ENCODE results near the gene CBX8. TPM values are rescaled to one million over a fixed set of nuclear protein-coding genes. Genes with fewer than 3 reads are reported as not detected.

Gene CBX8
- total and polyA plus RNA-seq, 8 donors, result 1.6 to 5.7 (median 4.1) TPM

DNA sequence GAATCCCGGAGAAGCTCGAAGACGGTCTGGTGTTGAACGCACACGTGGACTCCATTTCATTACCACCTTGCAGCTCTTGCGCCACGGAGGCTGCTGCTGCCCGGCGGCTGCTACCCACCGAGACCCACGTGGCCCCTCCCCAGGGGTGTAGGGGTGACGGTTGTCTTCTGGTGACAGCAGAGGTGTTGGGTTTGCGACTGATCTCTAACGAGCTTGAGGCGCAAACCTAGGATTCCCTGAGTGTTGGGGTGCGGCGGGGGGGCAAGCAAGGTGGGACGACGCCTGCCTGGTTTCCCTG lies 44.1 kb upstream of the CBX8 start:
- Histone ChIP-seq H3K9me3 (no peaks in the 10 kb centered on the region), H3K36me3 (no peaks in the 10 kb centered on the region), H3K4me3 (peak overlapping the region in 1 of 4 donors; percentile 49), H3K4me1 (peaks cover 17 to 47% (median 29%) of the 10 kb centered on the region in 3 donors), H3K27ac (no peak overlapping the region), H3K27me3 (peaks cover 0 to 24% (median 1%) of the 10 kb centered on the region in 4 donors)
- TF ChIP-seq, protein P1, sequence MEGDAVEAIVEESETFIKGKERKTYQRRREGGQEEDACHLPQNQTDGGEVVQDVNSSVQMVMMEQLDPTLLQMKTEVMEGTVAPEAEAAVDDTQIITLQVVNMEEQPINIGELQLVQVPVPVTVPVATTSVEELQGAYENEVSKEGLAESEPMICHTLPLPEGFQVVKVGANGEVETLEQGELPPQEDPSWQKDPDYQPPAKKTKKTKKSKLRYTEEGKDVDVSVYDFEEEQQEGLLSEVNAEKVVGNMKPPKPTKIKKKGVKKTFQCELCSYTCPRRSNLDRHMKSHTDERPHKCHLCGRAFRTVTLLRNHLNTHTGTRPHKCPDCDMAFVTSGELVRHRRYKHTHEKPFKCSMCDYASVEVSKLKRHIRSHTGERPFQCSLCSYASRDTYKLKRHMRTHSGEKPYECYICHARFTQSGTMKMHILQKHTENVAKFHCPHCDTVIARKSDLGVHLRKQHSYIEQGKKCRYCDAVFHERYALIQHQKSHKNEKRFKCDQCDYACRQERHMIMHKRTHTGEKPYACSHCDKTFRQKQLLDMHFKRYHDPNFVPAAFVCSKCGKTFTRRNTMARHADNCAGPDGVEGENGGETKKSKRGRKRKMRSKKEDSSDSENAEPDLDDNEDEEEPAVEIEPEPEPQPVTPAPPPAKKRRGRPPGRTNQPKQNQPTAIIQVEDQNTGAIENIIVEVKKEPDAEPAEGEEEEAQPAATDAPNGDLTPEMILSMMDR (IDR thresholded peaks at IDR 0.05), result no peak
- intact Hi-C loops (cut with DNase I), result no loop called here
- 4 to 7% methylated on average over 19 of the region's 19 CpGs for WGBS, 2 donors
- ATAC-seq, result no peak
- peak in 2 of 6 donors; percentile 23 to 26 for DNase-seq
- no peak for FAIRE-seq

DNA sequence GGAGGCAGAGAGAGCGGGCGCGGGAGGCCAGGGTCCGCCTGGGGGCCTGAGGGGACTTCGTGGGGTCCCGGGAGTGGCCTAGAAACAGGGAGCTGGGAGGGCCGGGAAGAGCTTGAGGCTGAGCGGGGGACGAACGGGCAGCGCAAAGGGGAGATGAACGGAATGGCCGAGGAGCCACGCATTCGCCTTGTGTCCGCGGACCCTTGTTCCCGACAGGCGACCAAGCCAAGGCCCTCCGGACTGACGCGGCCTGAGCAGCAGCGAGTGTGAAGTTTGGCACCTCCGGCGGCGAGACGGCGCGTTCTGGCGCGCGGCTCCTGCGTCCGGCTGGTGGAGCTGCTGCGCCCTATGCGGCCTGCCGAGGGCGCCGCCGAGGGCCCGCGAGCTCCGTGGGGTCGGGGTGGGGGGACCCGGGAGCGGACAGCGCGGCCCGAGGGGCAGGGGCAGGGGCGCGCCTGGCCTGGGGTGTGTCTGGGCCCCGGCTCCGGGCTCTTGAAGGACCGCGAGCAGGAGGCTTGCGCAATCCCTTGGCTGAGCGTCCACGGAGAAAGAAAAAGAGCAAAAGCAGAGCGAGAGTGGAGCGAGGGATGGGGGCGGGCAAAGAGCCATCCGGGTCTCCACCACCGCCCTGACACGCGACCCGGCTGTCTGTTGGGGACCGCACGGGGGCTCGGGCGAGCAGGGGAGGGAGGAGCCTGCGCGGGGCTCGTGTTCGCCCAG lies 43.6 kb upstream of the CBX8 start:
- intact Hi-C loops (cut with DNase I), result no loop called here
- ATAC-seq, result no peak

DNA sequence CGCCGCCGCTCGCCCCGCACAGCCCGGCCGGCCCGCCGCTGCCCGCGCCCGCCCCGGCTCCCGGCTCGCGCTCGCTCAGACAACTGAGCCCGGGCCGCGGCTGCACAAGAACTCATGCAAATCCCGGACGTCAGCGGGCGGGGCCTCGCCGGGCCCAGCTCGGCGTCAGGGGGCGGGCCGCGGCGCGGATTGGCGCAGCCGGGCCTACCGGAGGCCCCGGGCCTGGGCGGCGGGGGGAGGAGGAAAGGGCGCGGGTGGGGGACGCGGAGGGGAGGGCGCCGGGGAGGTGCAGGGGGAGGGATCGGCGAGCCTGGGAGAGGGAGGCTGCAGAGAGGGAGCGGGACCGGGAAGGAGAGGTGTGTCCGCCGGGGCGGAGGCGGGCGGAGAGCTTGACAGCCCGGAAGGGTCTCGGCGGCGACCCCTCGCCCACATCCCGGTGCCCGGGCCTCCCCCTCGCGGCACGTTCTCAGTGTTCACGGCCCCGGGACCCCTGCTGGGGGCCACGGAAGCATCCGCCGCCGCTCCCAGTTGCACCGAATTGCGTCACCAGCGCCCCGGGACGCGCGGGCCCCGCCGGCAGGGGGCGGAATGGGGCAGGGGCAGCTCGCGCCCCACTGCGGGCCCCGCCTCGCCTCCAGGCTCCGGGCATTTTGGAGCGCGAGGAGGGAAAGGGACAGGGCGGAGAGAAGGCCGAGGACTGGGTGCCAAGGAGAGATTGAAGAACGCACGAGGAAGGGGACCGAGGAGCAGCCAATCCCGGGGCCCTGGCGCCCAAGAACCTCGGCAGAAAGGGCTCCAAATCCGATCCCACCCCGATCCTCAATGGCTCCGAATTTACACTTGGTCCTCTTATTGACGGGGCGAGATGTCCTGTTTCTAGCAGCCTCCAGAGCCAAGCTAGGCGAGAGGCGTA lies 42.7 kb upstream of the CBX8 start, which contains the start of gene CBX4:
Gene CBX4, minus strand, starts transcription at position 85 of the 913 bp plus-strand sequence. CDS start 189 bp downstream, outside the sequence.
- Histone ChIP-seq H3K27me3 (peaks cover 0 to 24% (median 1%) of the 10 kb centered on the region in 4 donors), H3K27ac (peak within 1 kb of the TSS; percentile 92 to 96 (median 94)), H3K9me3 (no peaks in the 10 kb centered on the region), H3K4me1 (peaks cover 19 to 46% (median 23%) of the 10 kb centered on the region in 3 donors), H3K36me3 (peaks cover 0 to 3% (median 0%) of the 10 kb centered on the region in 3 donors), H3K4me3 (peak within 1 kb of the TSS; percentile 63 to 75 (median 69))
- ATAC-seq (peak; percentile 64 to 77 (median 72)), FAIRE-seq (no peak), DNase-seq (peak; percentile 96 to 98 (median 98))
- 2% methylated on average over 86 to 102 of the region's 103 CpGs for WGBS, 2 donors
- intact Hi-C loops (cut with DNase I), result no loop called here
- TF ChIP-seq, protein P1 (IDR thresholded peaks at IDR 0.05), result peak; percentile 65 to 72 (median 66)

More for the DNA sequence above, 43.6 kb upstream of the CBX8 start:
- DNase-seq, result peak; percentile 43 to 86 (median 72)
- TF ChIP-seq, protein P1 (IDR thresholded peaks at IDR 0.05), result no peak
- 4 to 6% methylated on average over 56 to 74 of the region's 74 CpGs for WGBS, 2 donors
- peak overlapping the region in 2 of 4 donors; percentile 49 to 74 for H3K4me3 ChIP-seq
- peaks cover 0 to 24% (median 1%) of the 10 kb centered on the region in 4 donors for H3K27me3 ChIP-seq
- peaks cover 19 to 49% (median 31%) of the 10 kb centered on the region in 3 donors for H3K4me1 ChIP-seq
- no peaks in the 10 kb centered on the region for H3K36me3 ChIP-seq
- no peaks in the 10 kb centered on the region for H3K9me3 ChIP-seq
- no peak for FAIRE-seq
- H3K27ac ChIP-seq, result peak overlapping the region in 1 of 4 donors; percentile 88

DNA sequence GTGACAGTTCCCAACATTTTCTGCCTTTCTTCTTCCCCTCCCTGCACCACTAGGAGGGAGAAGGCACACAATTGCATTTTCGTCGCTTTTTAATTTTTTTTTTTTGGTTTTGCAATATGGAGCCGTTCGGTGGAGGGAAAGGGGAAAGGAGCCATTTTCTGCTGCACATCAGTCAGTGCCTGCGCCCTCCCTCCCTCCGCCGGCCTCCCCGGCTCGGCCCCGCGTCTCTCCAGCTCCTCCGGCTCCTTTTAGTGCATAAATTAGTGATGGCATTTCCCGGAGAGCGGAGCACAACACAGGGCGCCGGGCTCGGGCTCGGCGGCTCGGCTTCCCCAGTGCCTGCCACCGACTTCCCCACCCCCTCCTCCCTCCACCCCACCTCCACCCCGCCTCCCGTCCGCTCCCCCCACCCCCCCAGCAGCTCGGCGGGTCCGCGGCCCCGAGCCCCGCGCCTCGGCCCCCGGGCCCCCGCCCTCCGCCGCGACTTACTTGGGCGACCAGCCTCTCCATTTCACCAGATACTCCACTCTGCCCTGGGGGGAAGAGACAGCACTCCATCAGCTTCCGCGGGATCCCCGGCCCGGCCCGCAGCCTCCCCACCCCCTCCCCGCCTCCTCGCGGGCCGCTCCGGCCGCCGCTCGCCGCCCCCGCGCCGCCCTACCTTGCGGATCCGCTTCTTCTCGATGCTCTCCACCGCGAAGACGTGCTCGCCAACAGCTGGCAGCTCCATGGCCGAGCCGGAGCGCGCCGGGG lies 41.8 kb upstream of the CBX8 start:
- H3K36me3 ChIP-seq, result peaks cover 3 to 9% (median 5%) of the 10 kb centered on the region in 3 donors
- H3K27ac ChIP-seq, result peak overlapping the region; percentile 92 to 96 (median 94)
- FAIRE-seq (no peak), DNase-seq (peak; percentile 61 to 79 (median 70)), ATAC-seq (peak in 3 of 4 donors; percentile 5 to 11 (median 6))
- 0% methylated on average over 32 to 65 of the region's 67 CpGs for WGBS, 2 donors
- H3K27me3 ChIP-seq, result peaks cover 0 to 24% (median 1%) of the 10 kb centered on the region in 4 donors
- peak overlapping the region; percentile 63 to 75 (median 69) for H3K4me3 ChIP-seq
- H3K4me1 ChIP-seq, result peaks cover 19 to 43% (median 22%) of the 10 kb centered on the region in 3 donors
- H3K9me3 ChIP-seq, result no peaks in the 10 kb centered on the region
- TF ChIP-seq, protein P1 (IDR thresholded peaks at IDR 0.05), result no peak
- intact Hi-C loops (cut with DNase I), result no loop called here
